HG03520 (cell line): ENCODE data around the gene ZDHHC11.
"Not testable (repeated sequence)": the region's sequence is repeated elsewhere in the genome, so short reads cannot be mapped to it uniquely, and the experiment has no call there.

Experiments used
- ATAC-seq: cut with Tn5 transposase; IDR thresholded peaks from one replicate; pipeline ENCODE4 v1.9.1; 2021; ENCODE audit warnings: mild to moderate bottlenecking, moderate library complexity; ENCODE audit not compliant: unreplicated experiment

Gene ZDHHC11

DNA sequence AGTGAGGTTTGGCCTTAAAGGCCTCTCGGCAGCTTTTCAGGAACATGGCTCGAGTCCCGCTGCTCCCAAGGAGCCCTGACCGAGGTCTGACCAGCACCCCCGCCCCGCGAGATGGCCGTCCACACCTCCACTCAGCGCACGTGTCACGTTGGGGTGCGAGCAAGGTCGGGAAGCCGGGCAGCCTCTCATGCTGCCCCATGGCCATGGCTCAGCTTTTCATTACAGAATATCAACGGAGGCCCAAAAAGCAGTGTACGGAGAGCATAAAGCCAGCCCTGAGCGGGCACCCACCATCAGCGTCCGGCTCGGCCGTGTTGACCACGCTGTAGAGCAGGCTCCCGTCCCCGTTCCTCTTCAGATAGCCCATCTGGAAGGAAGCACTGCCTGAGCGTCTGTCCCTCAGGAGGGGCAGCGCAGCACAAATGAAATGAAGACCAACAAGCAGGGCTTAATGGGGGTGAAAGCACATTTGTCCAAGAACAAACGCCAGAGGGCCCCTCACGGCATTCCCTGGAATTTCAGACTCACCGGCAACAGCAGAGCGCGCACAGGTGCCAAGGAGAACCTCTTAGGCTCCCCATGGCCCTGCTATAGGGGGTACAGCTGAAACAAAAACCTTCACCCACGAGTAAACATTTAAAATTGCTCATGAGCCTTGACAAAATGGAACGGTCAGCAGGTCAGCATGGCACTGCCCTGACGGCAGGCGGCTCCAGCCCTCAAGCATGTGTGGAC, 30.2 kb upstream of the ZDHHC11 start:
- no peak for ATAC-seq

DNA sequence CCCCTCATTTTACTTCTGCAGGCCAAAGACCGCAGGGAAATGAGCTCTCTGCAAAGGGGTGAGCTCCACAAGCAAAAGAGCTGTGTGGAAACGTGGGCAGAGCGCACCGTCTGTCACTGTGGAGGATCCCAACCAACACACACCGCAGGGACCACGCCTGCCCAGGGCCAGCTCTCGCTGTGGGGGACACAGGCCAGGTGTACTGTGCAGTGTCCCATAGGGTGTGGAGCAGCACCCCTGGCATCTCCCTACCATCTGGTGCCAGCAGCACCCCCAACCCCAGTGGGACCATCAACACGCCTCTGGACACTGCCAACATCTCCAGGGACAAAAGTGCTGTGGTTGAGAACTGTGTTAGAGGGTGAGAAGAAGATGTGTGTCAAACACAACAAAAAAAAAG, 27.9 kb upstream of the ZDHHC11 start:
- not testable (repeated sequence) for ATAC-seq

DNA sequence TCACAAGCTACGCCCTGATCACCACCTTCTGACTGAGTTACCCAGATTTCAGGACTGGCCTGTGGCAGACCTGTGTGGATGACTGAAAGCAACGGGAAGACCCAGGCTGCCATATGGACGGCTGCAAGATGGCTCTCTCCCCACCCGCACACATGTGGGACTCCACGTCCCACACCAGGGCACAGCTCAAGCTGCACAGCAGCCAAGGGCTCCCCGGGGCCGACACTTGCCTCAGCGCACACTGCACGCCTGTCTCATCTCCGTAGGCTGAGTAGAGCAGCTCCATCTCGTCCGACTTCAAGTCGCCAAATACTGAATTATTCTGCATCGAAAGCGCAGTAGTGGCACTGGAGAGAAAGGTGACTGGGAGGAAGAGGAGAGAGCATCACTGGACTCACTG, 27.3 kb upstream of the ZDHHC11 start:
- ATAC-seq, result no peak

DNA sequence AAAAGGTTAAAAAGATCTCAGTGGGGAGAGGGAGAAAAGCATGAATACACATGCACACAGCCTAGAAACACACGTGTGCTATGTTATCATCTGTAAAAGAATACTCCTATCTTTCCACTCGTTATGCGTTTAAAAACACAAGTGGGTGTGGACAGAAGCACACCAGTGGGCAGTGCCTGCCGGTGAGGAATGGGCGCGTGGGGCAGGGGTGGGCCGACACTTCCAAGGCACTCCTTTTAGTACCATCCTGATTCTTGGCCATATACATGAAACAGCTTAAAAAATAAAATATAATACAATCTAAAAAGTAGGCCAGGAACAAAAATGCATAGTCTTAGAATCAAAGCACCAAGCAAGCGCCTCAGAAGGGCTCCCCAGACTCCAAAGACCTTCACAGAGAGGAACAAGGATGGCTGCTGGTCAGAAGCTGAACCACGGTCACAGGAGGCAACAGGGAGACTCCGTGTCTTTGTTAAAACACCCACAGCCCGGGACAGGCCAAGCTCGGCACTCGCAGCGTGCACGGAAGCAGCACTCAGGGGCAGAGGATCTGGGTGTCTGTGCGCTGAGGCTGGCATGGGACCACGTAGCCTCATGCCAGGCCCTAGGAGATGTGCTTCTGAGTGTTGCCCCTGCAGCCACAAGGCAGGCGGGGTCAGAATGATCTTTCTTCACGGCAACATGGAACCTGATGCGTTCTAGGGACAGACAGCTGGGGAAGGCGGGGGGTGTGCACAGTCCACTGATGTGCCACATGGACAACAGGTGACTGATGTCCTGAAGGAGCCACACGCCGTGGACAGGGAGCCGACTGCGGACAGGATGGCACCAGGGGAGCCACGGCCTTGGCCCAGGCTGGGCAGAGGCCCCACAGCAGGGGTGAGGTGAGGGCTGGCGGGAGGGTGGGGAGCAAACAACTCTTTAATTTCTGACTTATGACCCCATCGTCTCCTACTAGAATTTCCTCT, 25.9 kb upstream of the ZDHHC11 start:
- ATAC-seq, result no peak

DNA sequence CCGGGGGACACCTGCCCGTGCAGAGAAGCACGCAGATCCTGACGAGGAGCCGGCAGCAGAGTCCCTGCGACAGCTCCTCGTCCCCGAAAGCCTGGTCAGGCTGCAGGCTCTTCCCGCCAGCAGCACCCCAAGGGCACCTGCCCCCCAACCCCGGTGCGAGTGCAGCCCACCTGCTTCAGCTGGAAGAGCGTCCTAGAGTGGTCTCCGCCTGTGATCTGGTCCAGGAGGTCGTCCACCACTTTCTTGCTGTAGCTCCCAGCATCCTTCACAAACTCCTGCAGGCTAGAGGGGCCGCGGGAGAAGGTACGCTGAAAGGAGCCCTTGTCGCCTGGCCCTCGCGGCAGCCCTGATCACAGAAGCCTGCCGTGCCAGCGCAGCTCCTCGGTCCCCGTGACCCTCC, 25.1 kb upstream of the ZDHHC11 start:
- no peak for ATAC-seq

DNA sequence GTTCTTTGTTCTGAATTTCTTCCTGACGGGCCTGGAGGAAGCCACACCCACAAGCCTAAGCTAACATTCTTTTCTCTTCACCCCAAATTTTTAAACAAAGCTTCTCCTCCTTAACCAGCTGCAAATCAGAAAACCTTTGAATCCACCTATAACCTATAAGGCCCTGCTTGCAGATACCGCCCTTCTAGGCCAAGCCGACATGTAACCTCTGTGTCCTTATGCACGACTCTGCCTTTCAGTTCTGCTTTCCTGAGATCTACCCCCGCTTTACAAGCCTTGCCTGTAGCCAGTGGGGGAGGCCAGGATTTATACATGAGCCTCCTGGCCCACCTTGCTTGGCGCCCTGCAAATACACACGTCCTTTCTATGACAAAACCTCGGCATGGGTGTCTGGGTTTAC, 22.5 kb upstream of the ZDHHC11 start:
- no peak for ATAC-seq

DNA sequence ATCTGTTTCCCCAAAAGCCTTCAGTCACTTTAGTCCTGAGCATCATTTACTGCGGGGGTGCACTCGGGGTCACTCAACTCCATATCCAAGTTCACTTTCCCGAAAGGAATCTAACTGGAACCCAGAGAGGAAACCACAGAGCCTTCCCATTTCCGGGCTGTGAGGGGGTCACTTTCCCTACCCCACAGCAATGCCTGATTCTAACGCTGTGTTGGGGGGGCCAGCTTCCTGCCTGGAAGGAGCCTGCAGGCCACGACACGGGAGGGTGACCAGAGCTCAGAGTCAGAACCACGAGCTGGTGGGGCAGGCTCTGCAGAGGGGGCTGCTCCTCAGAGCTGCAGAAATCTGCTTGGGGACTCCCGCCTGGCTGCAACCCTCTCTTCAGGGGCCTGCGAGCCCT, 21.5 kb upstream of the ZDHHC11 start:
- no peak for ATAC-seq

DNA sequence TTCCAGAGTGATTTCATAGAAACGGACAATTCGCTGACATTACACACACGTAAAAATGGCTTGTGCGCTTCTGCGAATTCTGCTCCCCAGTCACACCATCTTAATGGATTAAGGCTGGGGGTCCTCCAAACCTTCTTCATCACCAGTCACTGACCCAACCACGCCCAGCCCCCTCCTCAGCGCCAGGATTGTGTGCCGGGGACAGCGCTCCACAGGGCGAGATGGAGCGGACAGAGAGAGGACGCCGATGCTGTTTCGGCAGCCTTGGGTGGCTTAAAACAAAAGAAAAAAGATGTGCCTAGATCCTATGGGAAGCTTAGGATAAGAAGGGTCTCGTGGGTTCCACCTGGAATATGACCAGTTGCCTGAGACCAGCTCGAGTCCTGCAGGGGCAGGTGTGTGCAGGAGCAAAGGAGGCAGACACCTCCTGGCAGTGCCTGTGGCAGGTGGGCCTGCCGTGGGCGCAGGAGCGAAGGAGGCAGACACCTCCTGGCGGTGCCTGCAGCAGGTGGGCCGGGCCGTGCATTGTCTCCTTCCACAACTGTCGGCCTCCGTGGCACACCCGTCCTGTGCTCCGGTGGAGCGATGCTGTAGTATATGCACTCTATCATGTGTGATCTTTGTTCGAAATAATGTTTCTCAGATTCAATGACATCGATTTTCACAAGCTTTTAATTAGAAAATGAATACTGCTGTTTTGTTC, 21.0 kb upstream of the ZDHHC11 start:
- ATAC-seq, result no peak

DNA sequence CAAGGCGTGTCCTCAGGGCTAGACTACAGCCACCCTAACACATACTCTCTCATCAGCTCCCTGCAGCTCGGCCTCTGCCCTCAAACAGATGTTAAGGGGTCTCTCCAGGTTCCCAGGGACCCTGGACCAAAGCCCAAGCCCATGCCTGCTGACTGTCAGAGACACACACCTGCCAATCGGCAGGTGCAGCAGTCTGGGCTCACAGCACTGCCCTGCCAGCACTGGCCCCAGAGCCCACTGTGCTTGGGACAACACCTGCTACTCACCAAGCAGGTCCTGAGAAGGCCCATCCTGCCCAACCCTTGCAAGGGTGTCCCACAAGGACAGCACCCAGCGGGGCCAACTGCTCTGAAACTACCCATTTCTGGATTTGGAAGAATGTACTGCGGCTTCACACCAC, 20.2 kb upstream of the ZDHHC11 start:
- ATAC-seq, result no peak

DNA sequence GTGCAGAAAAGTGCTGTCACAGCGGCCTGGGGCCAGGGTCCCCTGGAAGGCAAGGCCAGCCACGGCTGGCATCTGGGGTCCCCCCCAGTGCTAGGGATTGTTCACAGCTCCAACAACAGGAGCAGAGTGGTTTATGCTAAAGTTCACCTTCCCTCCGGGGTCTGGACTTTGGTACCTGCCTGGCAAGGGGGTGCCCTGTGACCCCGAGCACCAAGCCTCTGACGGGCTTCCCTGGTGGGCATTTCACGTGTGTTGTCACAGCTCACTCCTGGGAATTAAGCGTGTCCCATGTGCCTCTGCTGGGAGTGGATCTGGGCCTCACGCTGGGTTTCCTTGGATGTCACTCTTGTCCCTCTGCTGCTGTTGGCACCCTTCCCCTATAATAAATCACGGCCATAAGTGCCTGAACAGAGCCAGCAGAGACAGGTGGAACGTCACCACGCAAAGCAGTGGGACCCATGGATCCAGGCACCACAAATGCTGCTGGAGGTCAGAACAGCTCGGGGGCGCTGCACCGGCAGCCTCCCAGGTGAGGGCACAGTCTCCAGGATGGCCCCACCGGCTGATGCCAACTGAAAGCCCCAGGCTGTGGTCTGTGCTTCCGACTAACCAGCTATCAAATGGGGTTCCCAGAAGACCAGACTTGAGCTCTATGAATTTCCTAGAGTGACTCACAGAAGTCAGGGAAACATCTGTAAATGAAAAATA, 17.8 kb upstream of the ZDHHC11 start:
- no peak for ATAC-seq

DNA sequence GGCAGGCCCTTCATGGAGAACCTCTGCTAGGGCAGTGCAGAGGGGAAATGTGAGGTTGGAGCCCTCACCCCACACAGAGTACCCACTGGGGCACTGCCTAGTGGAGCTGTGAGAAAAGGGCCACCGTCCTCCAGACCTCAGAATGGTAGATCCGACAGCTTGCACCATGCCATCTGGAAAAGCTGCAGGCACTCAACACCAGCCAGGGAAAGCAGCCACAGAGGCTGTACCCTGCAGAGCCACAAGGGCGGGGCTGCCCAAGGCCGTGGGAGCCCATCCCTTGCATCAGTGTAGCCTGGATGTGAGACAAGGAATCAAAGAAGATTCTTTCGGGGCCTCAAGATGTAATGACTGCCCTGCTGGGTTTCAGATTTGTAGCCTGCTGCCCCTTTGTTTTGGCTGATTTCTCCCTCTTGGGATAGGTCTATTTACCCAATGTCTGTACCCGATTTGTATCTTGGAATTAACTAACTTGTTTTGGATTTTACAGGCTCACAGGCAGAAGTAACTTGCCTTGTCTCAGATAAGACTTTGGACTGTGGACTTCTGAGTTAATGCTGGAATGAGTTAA, 16.6 kb upstream of the ZDHHC11 start:
- no peak for ATAC-seq

DNA sequence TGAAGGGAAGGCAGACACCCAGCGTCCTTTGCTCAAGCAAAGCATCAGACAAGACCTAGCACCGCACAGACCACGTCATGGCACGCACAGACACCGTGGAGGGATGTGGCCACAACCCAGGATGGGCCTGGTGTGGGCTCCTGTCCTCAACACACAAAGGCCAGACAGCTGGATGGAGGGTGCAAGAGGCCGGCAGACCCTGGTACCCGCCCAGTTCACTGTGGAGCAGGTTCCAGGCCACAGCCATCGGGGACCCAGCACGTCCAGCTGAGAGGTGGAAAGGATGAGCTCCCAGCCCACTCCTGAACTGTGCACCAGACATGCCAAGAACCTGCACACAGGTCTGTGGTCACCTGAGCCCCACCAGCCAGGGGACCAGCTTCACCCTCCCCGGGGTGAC, 15.0 kb upstream of the ZDHHC11 start:
- ATAC-seq, result no peak

DNA sequence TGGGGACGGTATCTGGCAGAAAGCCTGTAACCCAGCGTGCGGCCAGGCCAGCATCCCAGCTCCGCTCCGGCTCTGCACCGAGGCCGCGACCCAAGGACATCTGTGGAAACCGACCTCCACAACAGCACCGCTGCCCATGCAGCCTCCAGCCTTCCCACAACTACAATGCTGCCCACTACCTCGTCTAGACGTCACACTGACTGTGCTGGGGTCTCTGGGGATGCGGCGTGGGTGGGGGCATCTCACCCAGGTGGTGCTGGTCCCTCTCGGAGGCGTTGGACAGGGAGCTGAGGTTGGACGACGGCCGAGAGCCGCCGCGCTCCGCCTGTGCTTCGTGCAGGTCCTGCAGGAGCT, 14.4 kb upstream of the ZDHHC11 start:
- no peak for ATAC-seq

DNA sequence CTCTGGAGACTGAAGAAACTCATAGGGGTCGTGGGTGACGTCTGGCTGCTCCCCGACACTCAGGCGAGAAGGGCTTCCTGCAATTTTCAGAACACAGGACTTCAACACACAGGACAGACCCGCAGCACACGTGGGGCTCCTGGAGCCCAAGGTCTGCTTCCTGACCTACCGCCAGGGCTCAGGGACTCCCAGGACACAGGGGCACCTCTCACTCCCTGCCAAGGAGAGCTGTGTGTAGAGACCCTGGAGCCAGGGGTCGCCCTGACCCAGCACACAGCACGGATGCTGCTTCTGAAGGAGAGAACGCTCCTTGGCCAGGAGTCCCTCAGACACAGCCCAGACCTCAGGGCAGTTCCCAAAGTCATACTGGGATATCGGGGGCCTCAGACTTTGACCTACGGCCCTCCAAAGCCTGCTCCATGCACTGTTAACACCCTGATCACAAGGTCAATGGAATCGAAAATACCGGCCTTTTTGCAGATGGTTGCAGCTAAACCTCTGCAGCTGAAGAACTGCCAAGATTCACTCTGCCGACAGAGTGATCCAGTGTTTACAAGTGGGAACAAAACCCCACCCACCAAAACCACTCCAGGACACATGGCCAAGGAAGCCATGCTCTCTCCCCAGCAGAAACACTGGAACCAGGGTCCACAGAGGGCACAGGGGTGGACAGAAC, 13.8 kb upstream of the ZDHHC11 start:
- no peak for ATAC-seq

DNA sequence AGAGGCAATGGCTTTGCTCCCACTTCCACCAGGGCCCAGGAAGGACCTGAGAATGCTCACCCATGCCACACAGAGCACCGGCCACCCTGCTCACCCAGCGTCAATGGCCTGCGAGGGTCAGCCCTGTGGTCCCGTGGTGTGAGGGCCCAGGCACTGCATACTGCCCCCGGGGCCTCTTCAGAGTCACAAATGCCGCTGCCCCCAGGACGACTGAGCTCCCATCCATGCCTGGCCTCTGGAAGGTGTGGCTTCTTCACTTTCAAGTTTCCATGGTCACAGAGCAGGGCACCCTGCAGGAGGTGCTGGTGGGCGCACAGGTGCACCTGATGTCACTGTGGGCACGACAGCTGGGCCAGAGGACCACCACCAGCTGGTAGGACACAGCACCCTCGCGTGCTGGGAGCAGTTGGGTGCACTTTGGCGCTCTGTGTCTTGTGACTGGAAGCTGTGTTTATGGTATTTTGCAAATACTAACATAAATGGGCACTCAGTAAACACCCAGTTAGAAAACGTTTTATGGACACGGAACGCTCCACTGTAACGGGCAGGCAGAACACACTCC, 12.5 kb upstream of the ZDHHC11 start:
- ATAC-seq, result no peak

DNA sequence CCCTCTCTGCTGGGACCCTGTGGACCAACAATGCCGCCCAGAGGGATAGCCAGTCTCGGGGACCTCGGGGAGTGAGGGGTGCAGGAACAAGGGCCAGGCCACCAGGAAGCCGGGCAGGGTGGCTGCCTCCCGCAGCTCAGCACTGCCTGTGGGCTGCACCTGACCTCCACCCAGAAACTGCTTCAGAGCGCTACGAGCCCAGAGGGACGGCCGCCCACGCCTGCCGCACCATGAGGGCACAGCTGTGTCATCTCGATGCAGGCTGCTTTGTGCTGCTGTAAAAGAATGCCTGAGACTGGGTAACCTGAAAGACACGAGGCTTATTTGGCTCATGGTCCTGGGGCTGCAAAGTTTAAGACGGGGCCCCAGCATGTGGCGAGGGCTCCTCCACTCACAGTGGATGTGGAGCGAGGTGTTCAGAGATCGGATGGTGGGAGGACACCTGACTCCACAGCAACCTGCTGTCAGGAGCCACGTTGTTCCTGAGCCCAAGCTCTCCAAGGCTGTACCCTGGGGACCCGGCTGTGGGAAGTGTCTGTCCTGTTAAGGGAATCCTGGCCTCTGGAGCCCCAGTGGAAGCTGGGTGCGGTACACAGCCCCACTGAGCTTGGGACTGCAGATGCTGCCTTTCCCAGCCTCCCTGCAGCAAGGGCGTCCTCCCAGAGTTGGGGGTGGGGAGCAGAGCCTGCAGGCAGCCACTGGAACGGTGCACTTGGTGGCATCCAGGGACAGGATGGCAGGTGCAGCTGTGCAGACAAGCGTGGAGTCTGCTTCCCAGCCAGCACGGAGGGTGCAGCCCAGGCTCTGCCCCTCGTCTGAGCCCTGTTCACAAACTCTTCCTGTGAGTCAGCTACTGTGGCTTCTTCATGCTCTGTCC, 11.8 kb upstream of the ZDHHC11 start:
- no peak for ATAC-seq

DNA sequence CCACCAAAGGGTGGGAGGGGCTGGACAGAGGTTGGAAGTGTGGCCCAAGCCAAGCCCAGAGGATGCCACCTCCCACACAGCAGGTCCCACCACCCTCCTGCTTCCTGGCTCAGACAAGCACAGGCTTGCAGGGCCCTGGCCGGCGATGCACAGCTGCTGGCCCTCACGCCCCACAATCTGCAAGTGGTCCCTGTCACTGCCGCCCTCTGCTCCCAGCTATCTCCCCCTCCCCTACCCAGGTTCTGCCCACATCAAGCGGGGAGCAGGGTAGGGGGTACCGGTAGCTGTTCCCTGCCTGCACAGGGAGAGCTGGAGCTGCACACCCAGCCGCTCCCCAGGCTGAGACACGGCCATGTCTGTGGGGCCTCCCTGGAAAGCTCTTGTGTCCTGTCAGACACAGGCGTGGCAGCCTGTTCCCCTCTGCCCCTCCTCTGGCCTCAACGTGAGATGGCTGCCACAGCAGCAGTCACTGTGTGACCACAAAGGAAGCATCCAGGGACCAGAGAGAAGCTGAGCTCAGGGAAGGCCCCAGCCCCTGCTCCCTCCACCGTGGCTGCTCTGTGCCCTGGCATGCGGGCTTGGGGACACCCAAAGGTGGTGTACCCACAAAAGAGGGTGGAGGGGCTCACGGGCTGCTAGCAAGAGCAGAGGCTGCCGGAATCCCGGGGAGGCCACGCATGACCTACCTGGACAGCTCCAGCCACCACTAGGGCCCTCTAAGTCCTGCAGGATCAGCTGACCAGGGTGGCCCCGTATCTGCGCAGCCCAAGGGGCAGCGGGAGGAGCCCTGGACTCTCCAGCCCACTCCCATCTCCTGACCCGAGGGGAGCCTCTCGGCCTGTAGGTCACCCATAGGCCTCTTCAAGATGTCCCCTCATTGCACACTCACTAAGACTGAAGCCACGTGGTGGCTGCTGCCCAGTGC, 10.9 kb upstream of the ZDHHC11 start:
- no peak for ATAC-seq
